Neural cell (in vitro differentiated cells): ENCODE measurements around the gene MGAT4A.
A peak's percentile ranks its signal among the peaks of the same experiment; 100 is the strongest.

Experiments used
- CTCF ChIP-seq: fragments of 450-650 bp; IDR thresholded peaks from 2 replicates; pipeline ENCODE4 v1.5.1; 2014; ENCODE audit warnings: antibody characterized with exemption, mild to moderate bottlenecking, moderate library complexity; ENCODE audit not compliant: poor library complexity, severe bottlenecking
- EP300 ChIP-seq: fragments of 450-650 bp; conservative IDR thresholded peaks from 2 replicates; pipeline ENCODE4 v1.6.1; 2014; ENCODE audit warnings: antibody characterized with exemption, mild to moderate bottlenecking, moderate library complexity; ENCODE audit not compliant: poor library complexity, severe bottlenecking
- EZH2 ChIP-seq: fragments of 200-600, 300-800 bp; shearing (Covaris generic), sonication (generic); IDR thresholded peaks from 2 replicates; pipeline ENCODE4 v1.6.1; 2014; ENCODE audit warnings: antibody characterized with exemption, low read length, borderline replicate concordance, mild to moderate bottlenecking; ENCODE audit not compliant: insufficient read depth, poor library complexity, severe bottlenecking
- RAD21 ChIP-seq: fragments of 450-650 bp; conservative IDR thresholded peaks from 2 replicates; pipeline ENCODE4 v1.6.1; 2014; ENCODE audit warnings: antibody characterized with exemption, mild to moderate bottlenecking, moderate library complexity
- SMC3 ChIP-seq: fragments of 450-650 bp; conservative IDR thresholded peaks from 2 replicates; pipeline ENCODE4 v1.6.1; 2014; ENCODE audit warnings: antibody characterized with exemption, mild to moderate bottlenecking, moderate library complexity; ENCODE audit not compliant: poor library complexity

- peak; percentile 31 for TF ChIP-seq RAD21
- no peak for TF ChIP-seq EZH2
- TF ChIP-seq EP300, result no peak
- TF ChIP-seq SMC3, result peak; percentile 27
- no peak for TF ChIP-seq CTCF
Measured at GRCh38 chr2:98730053-98730706, 752 bp downstream of the MGAT4A start.
